Activated CD4-positive, alpha-beta T cell treated with anti-CD3 and anti-CD28 coated beads, Interleukin-2, amount 10 ng/mL, durations not matched to agents 24 days and 14 days (primary cell): ENCODE measurements around the gene RASA2. TPM values are rescaled to one million over a fixed set of nuclear protein-coding genes. Genes with fewer than 3 reads are reported as not detected.
"Not testable (repeated sequence)": the region's sequence is repeated elsewhere in the genome, so short reads cannot be mapped to it uniquely, and the experiment has no call there.

ENCODE experiments used
- DNase-seq: peaks from one replicate; pipeline ENCODE4 v3.0.0; 2022
- H3K27ac Mint-ChIP-seq: one replicate; pipeline ENCODE4 v1.8.0; 2022; ENCODE audit warnings: mild to moderate bottlenecking, mixed read lengths
- H3K27me3 Mint-ChIP-seq: one replicate; pipeline ENCODE4 v1.8.0; 2022; ENCODE audit warnings: mixed read lengths
- H3K36me3 Mint-ChIP-seq: one replicate; pipeline ENCODE4 v1.8.0; 2022; ENCODE audit warnings: low read depth, mild to moderate bottlenecking, mixed read lengths
- H3K4me1 Mint-ChIP-seq: one replicate; pipeline ENCODE4 v1.8.0; 2021; ENCODE audit warnings: mixed read lengths
- H3K4me3 Mint-ChIP-seq: one replicate; pipeline ENCODE4 v1.8.0; 2022; ENCODE audit warnings: mild to moderate bottlenecking, moderate library complexity, mixed read lengths
- H3K9me3 Mint-ChIP-seq: one replicate; pipeline ENCODE4 v1.8.0; 2021; ENCODE audit warnings: mixed read lengths
- intact Hi-C: fragments of 100-400 bp; cut with micrococcal nuclease; formaldehyde crosslinking; loops from one replicate; pipeline ENCODE4 v1.15.1; 2023
- total RNA-seq: library from RNA; stranded (reverse); gene quantifications from 2 replicates; pipeline ENCODE4 v1.2.3, GENCODE V29; 2022

Gene RASA2
- total RNA-seq, 1 donor from 2014 or later: 30.2 TPM

- no peak for DNase-seq
- no peaks in the 10 kb centered on the region for H3K9me3 Mint-ChIP-seq
- no peaks in the 10 kb centered on the region for H3K27me3 Mint-ChIP-seq
- peaks cover 49% of the 10 kb centered on the region for H3K36me3 Mint-ChIP-seq
- intact Hi-C loops: no loop called here
- H3K4me1 Mint-ChIP-seq: no peaks in the 10 kb centered on the region
- H3K4me3 Mint-ChIP-seq: no peak overlapping the region
- H3K27ac Mint-ChIP-seq: no peak overlapping the region
Observed at GRCh38 chr3:141608438-141608837, 121.6 kb downstream of the RASA2 start.

- no peak overlapping the region for H3K4me3 Mint-ChIP-seq
- no peaks in the 10 kb centered on the region for H3K27me3 Mint-ChIP-seq
- no peak overlapping the region for H3K27ac Mint-ChIP-seq
- H3K36me3 Mint-ChIP-seq: peaks cover 42% of the 10 kb centered on the region
- DNase-seq: no peak
- intact Hi-C loops: no loop called here
- H3K9me3 Mint-ChIP-seq: no peaks in the 10 kb centered on the region
- no peaks in the 10 kb centered on the region for H3K4me1 Mint-ChIP-seq
Observed at GRCh38 chr3:141610939-141611338, 124.1 kb downstream of the RASA2 start.

- H3K4me1 Mint-ChIP-seq: no peaks in the 10 kb centered on the region
- H3K27me3 Mint-ChIP-seq: no peaks in the 10 kb centered on the region
- H3K9me3 Mint-ChIP-seq: no peaks in the 10 kb centered on the region
- H3K36me3 Mint-ChIP-seq: peaks cover 7% of the 10 kb centered on the region
- H3K4me3 Mint-ChIP-seq: no peak overlapping the region
- DNase-seq: no peak
- intact Hi-C loops: no loop called here
- H3K27ac Mint-ChIP-seq: no peak overlapping the region
Observed at GRCh38 chr3:141618103-141618910, 131.5 kb downstream of the RASA2 start.

GRCh38 chr3:141618938-141619337, 132.1 kb downstream of the RASA2 start:
- intact Hi-C loops: no loop called here
- Mint-ChIP-seq H3K9me3 (no peaks in the 10 kb centered on the region), H3K27me3 (no peaks in the 10 kb centered on the region), H3K4me1 (no peaks in the 10 kb centered on the region), H3K36me3 (peaks cover 7% of the 10 kb centered on the region), H3K4me3 (no peak overlapping the region), H3K27ac (no peak overlapping the region)
- DNase-seq: peak; percentile 32

- Mint-ChIP-seq H3K4me3 (no peak overlapping the region), H3K27me3 (no peaks in the 10 kb centered on the region), H3K36me3 (peaks cover 5% of the 10 kb centered on the region), H3K4me1 (no peaks in the 10 kb centered on the region), H3K9me3 (no peaks in the 10 kb centered on the region), H3K27ac (no peak overlapping the region)
- intact Hi-C loops: no loop called here
- DNase-seq: no peak
Observed at GRCh38 chr3:141619450-141619849, 132.6 kb downstream of the RASA2 start.

- Mint-ChIP-seq H3K4me3 (no peak overlapping the region), H3K27ac (no peak overlapping the region), H3K27me3 (no peaks in the 10 kb centered on the region), H3K9me3 (peaks cover under 1% of the 10 kb centered on the region), H3K4me1 (no peaks in the 10 kb centered on the region), H3K36me3 (no peaks in the 10 kb centered on the region)
- DNase-seq: peak; percentile 54
- intact Hi-C loops: no loop called here
Observed at GRCh38 chr3:141623691-141624090, 136.9 kb downstream of the RASA2 start.

GRCh38 chr3:141625506-141625905, 138.7 kb downstream of the RASA2 start:
- Mint-ChIP-seq H3K27me3 (no peaks in the 10 kb centered on the region), H3K27ac (no peak overlapping the region), H3K9me3 (peaks cover 8% of the 10 kb centered on the region), H3K4me1 (no peaks in the 10 kb centered on the region), H3K36me3 (no peaks in the 10 kb centered on the region), H3K4me3 (no peak overlapping the region)
- intact Hi-C loops: no loop called here
- DNase-seq: peak; percentile 38

GRCh38 chr3:141628334-141628733, 141.5 kb downstream of the RASA2 start:
- DNase-seq: peak; percentile 47
- H3K27ac Mint-ChIP-seq, intact Hi-C loops, H3K4me3 Mint-ChIP-seq, H3K4me1 Mint-ChIP-seq, H3K36me3 Mint-ChIP-seq, H3K27me3 Mint-ChIP-seq, H3K9me3 Mint-ChIP-seq: not testable (repeated sequence)

- H3K4me1 Mint-ChIP-seq, H3K27me3 Mint-ChIP-seq, H3K9me3 Mint-ChIP-seq, H3K27ac Mint-ChIP-seq, intact Hi-C loops, H3K4me3 Mint-ChIP-seq, H3K36me3 Mint-ChIP-seq: not testable (repeated sequence)
- DNase-seq: peak; percentile 40
Observed at GRCh38 chr3:141628868-141629441, 142.1 kb downstream of the RASA2 start.

- DNase-seq: peak; percentile 33
- Mint-ChIP-seq H3K4me1 (no peaks in the 10 kb centered on the region), H3K27me3 (peaks cover 7% of the 10 kb centered on the region), H3K27ac (no peak overlapping the region), H3K9me3 (peaks cover 8% of the 10 kb centered on the region), H3K36me3 (no peaks in the 10 kb centered on the region), H3K4me3 (no peak overlapping the region)
- intact Hi-C loops: no loop called here
Observed at GRCh38 chr3:141629976-141630375, 143.1 kb downstream of the RASA2 start.

GRCh38 chr3:141632779-141633374, 146.1 kb downstream of the RASA2 start:
- H3K9me3 Mint-ChIP-seq: peaks cover 8% of the 10 kb centered on the region
- no peak for DNase-seq
- no peaks in the 10 kb centered on the region for H3K4me1 Mint-ChIP-seq
- intact Hi-C loops: no loop called here
- no peak overlapping the region for H3K27ac Mint-ChIP-seq
- H3K4me3 Mint-ChIP-seq: no peak overlapping the region
- peaks cover 7% of the 10 kb centered on the region for H3K27me3 Mint-ChIP-seq
- H3K36me3 Mint-ChIP-seq: no peaks in the 10 kb centered on the region

GRCh38 chr3:141642215-141642614, 155.4 kb downstream of the RASA2 start:
- intact Hi-C loops: no loop called here
- Mint-ChIP-seq H3K4me3 (no peak overlapping the region), H3K9me3 (no peaks in the 10 kb centered on the region), H3K36me3 (no peaks in the 10 kb centered on the region), H3K27me3 (peaks cover 2% of the 10 kb centered on the region), H3K4me1 (no peaks in the 10 kb centered on the region), H3K27ac (no peak overlapping the region)
- no peak for DNase-seq

GRCh38 chr3:141643391-141643790, 156.6 kb downstream of the RASA2 start:
- intact Hi-C loops: no loop called here
- no peaks in the 10 kb centered on the region for H3K9me3 Mint-ChIP-seq
- H3K4me3 Mint-ChIP-seq: no peak overlapping the region
- H3K27ac Mint-ChIP-seq: no peak overlapping the region
- no peak for DNase-seq
- no peaks in the 10 kb centered on the region for H3K4me1 Mint-ChIP-seq
- peaks cover 2% of the 10 kb centered on the region for H3K27me3 Mint-ChIP-seq
- no peaks in the 10 kb centered on the region for H3K36me3 Mint-ChIP-seq

- intact Hi-C loops: no loop called here
- Mint-ChIP-seq H3K4me3 (no peak overlapping the region), H3K4me1 (no peaks in the 10 kb centered on the region), H3K27me3 (peaks cover 2% of the 10 kb centered on the region), H3K36me3 (no peaks in the 10 kb centered on the region), H3K9me3 (no peaks in the 10 kb centered on the region), H3K27ac (no peak overlapping the region)
- no peak for DNase-seq
Observed at GRCh38 chr3:141643796-141644195, 157.0 kb downstream of the RASA2 start.
